Endothelial cell of umbilical vein (primary cell): Measurements from ENCODE around the gene IGF2BP1. TPM values are rescaled to one million over a fixed set of nuclear protein-coding genes. Genes with fewer than 3 reads are reported as not detected.

Experiments used
- BruUV-seq: library from RNA; stranded (reverse); fragments of 400-500 nt; replicated peaks from 2 replicates; lab custom pipeline; 2021; lab: Mats Ljungman, UMichigan
- CTCF ChIA-PET: fragments of 300-600, 350-600 bp; sonication (Branson Sonifier 250); formaldehyde crosslinking; loops from one replicate; lab custom pipeline; 2021; ENCODE audit warnings: antibody characterized with exemption, inconsistent platforms; lab: Charles Lee
- POLR2A ChIA-PET: fragments of 300-600, 350-600 bp; sonication (Branson Sonifier 250); formaldehyde crosslinking; loops from one replicate; lab custom pipeline; 2021; ENCODE audit warnings: antibody characterized with exemption, inconsistent platforms; lab: Charles Lee
- DNase-seq: peaks from one replicate; pipeline ENCODE4 v3.0.0-alpha.2; 2011; ENCODE audit warnings: low read depth, low spot score
- FAIRE-seq: peaks from 2 replicates; lab custom pipeline; 2011; peaks lifted over from hg19 to GRCh38; lab: Jason Lieb, UNC
- H2AFZ ChIP-seq: 2 replicates; pipeline ENCODE4 v1.6.0; 2012; ENCODE audit warnings: low read depth, low read length, control low read depth, inconsistent platforms
- H3K27ac ChIP-seq: 2 replicates; pipeline ENCODE4 v1.5.1; 2011; ENCODE audit warnings: low read depth, mild to moderate bottlenecking, control low read depth, low read length, moderate library complexity; ENCODE audit not compliant: insufficient read depth
- H3K27me3 ChIP-seq, 2 experiments: 2 replicates each; pipeline versions ENCODE4 v1.6.0 to v1.6.1; 2011; ENCODE audit warnings: low read length in 2 of 2, mixed read lengths in 1 of 2; ENCODE audit not compliant: control insufficient read depth in 2 of 2, insufficient read depth in 2 of 2
- H3K36me3 ChIP-seq, 2 experiments: 2 replicates in 1 of 2; 3 replicates in 1 of 2; pipeline ENCODE4 v1.5.1; 2011; ENCODE audit warnings: low read length in 2 of 2, mild to moderate bottlenecking in 1 of 2, moderate library complexity in 1 of 2; ENCODE audit not compliant: control insufficient read depth in 2 of 2, insufficient read depth in 2 of 2; ENCODE audit errors: extremely low read depth in 1 of 2
- H3K4me1 ChIP-seq: 3 replicates; pipeline ENCODE4 v1.5.1; 2011; ENCODE audit warnings: mild to moderate bottlenecking, low read length; ENCODE audit not compliant: control insufficient read depth, insufficient read depth; ENCODE audit errors: extremely low read depth
- H3K4me2 ChIP-seq: 2 replicates; pipeline ENCODE4 v1.6.1; 2011; ENCODE audit warnings: low read length, control low read depth, mixed read lengths; ENCODE audit not compliant: insufficient read depth
- H3K4me3 ChIP-seq, 3 experiments: fragments of 200-600 bp in 1 of 3; sonication (generic), shearing (Covaris generic) in 1 of 3; replicated peaks in 1 of 3; 2 replicates each; pipeline ENCODE4 v1.5.1; 2011 to 2016; ENCODE audit warnings: control low read depth in 3 of 3, low read length in 3 of 3, mild to moderate bottlenecking in 2 of 3, inconsistent platforms in 1 of 3, low read depth in 1 of 3, moderate library complexity in 1 of 3; ENCODE audit not compliant: insufficient read depth in 1 of 3
- H3K79me2 ChIP-seq: 2 replicates; pipeline ENCODE4 v1.6.0; 2012; ENCODE audit warnings: low read length, inconsistent platforms; ENCODE audit not compliant: control insufficient read depth, insufficient read depth
- H3K9ac ChIP-seq: replicated peaks from 2 replicates; pipeline ENCODE3; 2011; ENCODE audit warnings: low read length, control low read depth; ENCODE audit not compliant: insufficient read depth; ENCODE audit errors: extremely low read depth
- H3K9me1 ChIP-seq: replicated peaks from 3 replicates; pipeline ENCODE4 v1.6.0; 2011; ENCODE audit warnings: mild to moderate bottlenecking, low read length; ENCODE audit not compliant: control insufficient read depth, insufficient read depth; ENCODE audit errors: extremely low read depth
- H3K9me3 ChIP-seq: replicated peaks from 2 replicates; pipeline ENCODE4 v1.5.1; 2012; ENCODE audit warnings: low read length, inconsistent platforms; ENCODE audit not compliant: control insufficient read depth, insufficient read depth
- H4K20me1 ChIP-seq: replicated peaks from 2 replicates; pipeline ENCODE3; 2011; ENCODE audit warnings: mild to moderate bottlenecking, low read length; ENCODE audit not compliant: control insufficient read depth, insufficient read depth; ENCODE audit errors: extremely low read depth
- CTCF ChIP-seq, 2 donors: IDR thresholded peaks; 1 replicate in 1 of 2; 2 replicates in 1 of 2; pipeline ENCODE4 v1.5.1; 2011; ENCODE audit warnings: low read length in 2 of 2, mild to moderate bottlenecking in 2 of 2, moderate library complexity in 2 of 2, control low read depth in 1 of 2, inconsistent platforms in 1 of 2, low read depth in 1 of 2; ENCODE audit not compliant: insufficient read depth in 1 of 2; ENCODE audit errors: extremely low read depth in 1 of 2
- EZH2 ChIP-seq: IDR thresholded peaks from 2 replicates; pipeline ENCODE4 v1.6.1; 2012; ENCODE audit warnings: borderline replicate concordance, low read depth, mild to moderate bottlenecking, moderate library complexity, low read length, inconsistent platforms; ENCODE audit not compliant: severe bottlenecking
- FOS ChIP-seq: IDR thresholded peaks from 2 replicates; pipeline ENCODE4 v1.6.1; 2011; ENCODE audit warnings: mild to moderate bottlenecking, low read length, moderate library complexity, borderline replicate concordance; ENCODE audit not compliant: insufficient read depth
- GATA2 ChIP-seq: IDR thresholded peaks from 2 replicates; pipeline ENCODE4 v1.7.0; 2011; ENCODE audit warnings: low read depth, mild to moderate bottlenecking, moderate library complexity, mixed read lengths, low read length; ENCODE audit not compliant: insufficient read length, insufficient read depth
- JUN ChIP-seq: IDR thresholded peaks from 2 replicates; pipeline ENCODE4 v1.6.1; 2011; ENCODE audit warnings: borderline replicate concordance, low read depth; ENCODE audit not compliant: insufficient read length, insufficient read depth
- MAX ChIP-seq: IDR thresholded peaks from 2 replicates; pipeline ENCODE4 v1.6.1; 2011; ENCODE audit not compliant: insufficient read depth, insufficient read length
- MYC ChIP-seq: IDR thresholded peaks from one replicate; pipeline ENCODE4 v1.6.1; 2011; ENCODE audit warnings: mild to moderate bottlenecking, low read depth, low read length
- POLR2A ChIP-seq: IDR thresholded peaks from 2 replicates; pipeline ENCODE4 v1.6.1; 2012; ENCODE audit warnings: low read depth, mild to moderate bottlenecking, control low read depth, low read length
- POLR2AphosphoS5 ChIP-seq: IDR thresholded peaks from 2 replicates; pipeline ENCODE4 v1.6.1; 2012; ENCODE audit warnings: low read depth, mild to moderate bottlenecking, control low read depth, low read length, moderate library complexity; ENCODE audit not compliant: insufficient read depth
- dilution Hi-C: fragments of 300-500 bp; cut with MboI; formaldehyde crosslinking; loops from one replicate; pipeline ENCODE4 v1.15.0; 2019; ENCODE audit warnings: low sequenced_read_pairs; ENCODE audit not compliant: extremely low pct_ligation_motif_present
- intact Hi-C: fragments of 100-400 bp; cut with micrococcal nuclease; formaldehyde crosslinking; loops from one replicate; pipeline ENCODE4 v1.10.0; 2022
- polyA plus RNA-seq, 4 experiments: library from polyadenylated mRNA; depleted of rRNA in 3 of 4; stranded (reverse) in 3 of 4; unstranded in 1 of 4; fragments of >200 nt; gene quantifications; 2 replicates each; pipeline versions ENCODE4 v1.2.1 to v1.2.3, GENCODE V29; 2011 to 2012; ENCODE audit warnings: missing spikeins in 1 of 4
- total RNA-seq: library from RNA; stranded (reverse); gene quantifications from 2 replicates; pipeline ENCODE4 v1.2.3, GENCODE V29; 2021

IGF2BP1 gene
- total and polyA plus RNA-seq, 2 donors (not counting 3 experiments of a cell fraction or from before 2014, with no cell fraction given) = 9.5 to 99.5 TPM

GRCh38 chr17:49018748-49019147 lies 21.6 kb downstream of the IGF2BP1 start:
- TF ChIP-seq JUN (no peak), CTCF (IDR thresholded peaks at IDR 0.05; ENCODE audit: extremely low read depth in 1 of 2, insufficient read depth in 1 of 2, low read depth in 1 of 2, low read length in 2 of 2) (no peak), FOS (no peak), MYC (no peak), POLR2AphosphoS5 (no peak), MAX (no peak), EZH2 (no peak), GATA2 (no peak), POLR2A (no peak)
- no peak overlapping the region for H3K4me2 ChIP-seq
- H2AFZ ChIP-seq = no peak overlapping the region
- no TSS peak for BruUV-seq
- POLR2A ChIA-PET = no interaction called here
- no peaks in the 10 kb centered on the region for H3K27me3 ChIP-seq
- CTCF ChIA-PET = interaction anchor here (1.5 to 10.0 kb wide), 2 partner anchors 12 to 17 kb away, joined by 4 to 156 read pairs; no protein-coding TSS in a partner anchor
- DNase-seq (no peak), FAIRE-seq (no peak)
- peaks cover 0 to 2% of the 10 kb centered on the region in 2 experiments for H3K36me3 ChIP-seq
- dilution Hi-C loops = no loop called here
- no peaks in the 10 kb centered on the region for H3K9me3 ChIP-seq
- no peak overlapping the region for H3K9ac ChIP-seq
- H3K4me1 ChIP-seq = peaks cover 48% of the 10 kb centered on the region
- H3K27ac ChIP-seq = no peak overlapping the region
- peaks cover 90% of the 10 kb centered on the region for H3K79me2 ChIP-seq
- H3K4me3 ChIP-seq = no peak overlapping the region
- no peaks in the 10 kb centered on the region for H3K9me1 ChIP-seq
- intact Hi-C loops = no loop called here
- H4K20me1 ChIP-seq = no peaks in the 10 kb centered on the region
